Nephron (organoid): ENCODE measurements around the gene EGFLAM.

Experiments
- H3K27ac Mint-ChIP-seq, 3 experiments: 2 replicates each; pipeline ENCODE4 v1.8.0; 2020; ENCODE audit warnings: mixed read lengths in 3 of 3, mild to moderate bottlenecking in 2 of 3, moderate library complexity in 1 of 3
- H3K27me3 Mint-ChIP-seq: 2 replicates; pipeline ENCODE4 v1.8.0; 2021; ENCODE audit warnings: low read depth, mild to moderate bottlenecking, moderate library complexity, mixed read lengths
- H3K36me3 Mint-ChIP-seq: 2 replicates; pipeline ENCODE4 v1.8.0; 2020; ENCODE audit warnings: low read depth, mixed read lengths
- H3K4me1 Mint-ChIP-seq: 2 replicates; pipeline ENCODE4 v1.8.0; 2020; ENCODE audit warnings: mixed read lengths
- H3K4me3 Mint-ChIP-seq, 3 experiments: 2 replicates each; pipeline ENCODE4 v1.8.0; 2020; ENCODE audit warnings: mild to moderate bottlenecking in 3 of 3, mixed read lengths in 3 of 3, moderate library complexity in 2 of 3
- H3K9me3 Mint-ChIP-seq: 2 replicates; pipeline ENCODE4 v1.8.0; 2020; ENCODE audit warnings: mixed read lengths
- TF ChIP-seq, protein P1 (sequence below), 3 experiments: fragments of 200-600 bp; sonication (generic); IDR thresholded peaks; one replicate each; pipeline ENCODE4 v1.5.0; 2021; ENCODE audit warnings: antibody characterized with exemption in 3 of 3; ENCODE audit not compliant: unreplicated experiment in 3 of 3

EGFLAM gene

DNA sequence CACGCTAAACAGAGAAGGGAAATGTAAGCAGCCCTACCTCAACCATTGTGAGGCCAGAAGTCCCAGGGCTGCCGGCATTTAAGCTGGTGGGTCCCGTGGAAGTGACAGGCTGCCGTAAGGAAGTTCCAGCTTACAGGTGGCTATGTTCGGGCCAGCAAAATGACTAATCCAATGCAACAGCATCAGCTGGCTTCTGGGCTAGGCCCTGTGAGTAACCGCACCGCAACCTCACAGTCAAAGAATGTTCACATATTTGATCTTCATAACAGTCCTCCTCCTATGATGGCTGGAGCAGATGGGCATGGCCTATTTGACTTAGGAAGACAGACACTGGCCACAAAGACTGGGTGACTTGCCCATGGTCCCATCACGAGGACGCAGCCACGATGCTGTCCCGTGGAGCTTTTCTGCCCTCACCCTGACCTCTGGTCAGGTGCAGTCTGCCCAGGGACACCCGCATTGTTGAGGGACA, 209.9 kb downstream of the EGFLAM start:
- Mint-ChIP-seq H3K36me3 (no peaks in the 10 kb centered on the region), H3K4me1 (peaks cover 18% of the 10 kb centered on the region), H3K4me3 (peak overlapping the region in 1 of 3 experiments; percentile 70), H3K9me3 (no peaks in the 10 kb centered on the region), H3K27ac (peak overlapping the region in 1 of 3 experiments; percentile 97), H3K27me3 (no peaks in the 10 kb centered on the region)
- TF ChIP-seq, protein P1, sequence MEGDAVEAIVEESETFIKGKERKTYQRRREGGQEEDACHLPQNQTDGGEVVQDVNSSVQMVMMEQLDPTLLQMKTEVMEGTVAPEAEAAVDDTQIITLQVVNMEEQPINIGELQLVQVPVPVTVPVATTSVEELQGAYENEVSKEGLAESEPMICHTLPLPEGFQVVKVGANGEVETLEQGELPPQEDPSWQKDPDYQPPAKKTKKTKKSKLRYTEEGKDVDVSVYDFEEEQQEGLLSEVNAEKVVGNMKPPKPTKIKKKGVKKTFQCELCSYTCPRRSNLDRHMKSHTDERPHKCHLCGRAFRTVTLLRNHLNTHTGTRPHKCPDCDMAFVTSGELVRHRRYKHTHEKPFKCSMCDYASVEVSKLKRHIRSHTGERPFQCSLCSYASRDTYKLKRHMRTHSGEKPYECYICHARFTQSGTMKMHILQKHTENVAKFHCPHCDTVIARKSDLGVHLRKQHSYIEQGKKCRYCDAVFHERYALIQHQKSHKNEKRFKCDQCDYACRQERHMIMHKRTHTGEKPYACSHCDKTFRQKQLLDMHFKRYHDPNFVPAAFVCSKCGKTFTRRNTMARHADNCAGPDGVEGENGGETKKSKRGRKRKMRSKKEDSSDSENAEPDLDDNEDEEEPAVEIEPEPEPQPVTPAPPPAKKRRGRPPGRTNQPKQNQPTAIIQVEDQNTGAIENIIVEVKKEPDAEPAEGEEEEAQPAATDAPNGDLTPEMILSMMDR (IDR thresholded peaks at IDR 0.05; ENCODE audit: unreplicated experiment in 3 of 3), result no peak

DNA sequence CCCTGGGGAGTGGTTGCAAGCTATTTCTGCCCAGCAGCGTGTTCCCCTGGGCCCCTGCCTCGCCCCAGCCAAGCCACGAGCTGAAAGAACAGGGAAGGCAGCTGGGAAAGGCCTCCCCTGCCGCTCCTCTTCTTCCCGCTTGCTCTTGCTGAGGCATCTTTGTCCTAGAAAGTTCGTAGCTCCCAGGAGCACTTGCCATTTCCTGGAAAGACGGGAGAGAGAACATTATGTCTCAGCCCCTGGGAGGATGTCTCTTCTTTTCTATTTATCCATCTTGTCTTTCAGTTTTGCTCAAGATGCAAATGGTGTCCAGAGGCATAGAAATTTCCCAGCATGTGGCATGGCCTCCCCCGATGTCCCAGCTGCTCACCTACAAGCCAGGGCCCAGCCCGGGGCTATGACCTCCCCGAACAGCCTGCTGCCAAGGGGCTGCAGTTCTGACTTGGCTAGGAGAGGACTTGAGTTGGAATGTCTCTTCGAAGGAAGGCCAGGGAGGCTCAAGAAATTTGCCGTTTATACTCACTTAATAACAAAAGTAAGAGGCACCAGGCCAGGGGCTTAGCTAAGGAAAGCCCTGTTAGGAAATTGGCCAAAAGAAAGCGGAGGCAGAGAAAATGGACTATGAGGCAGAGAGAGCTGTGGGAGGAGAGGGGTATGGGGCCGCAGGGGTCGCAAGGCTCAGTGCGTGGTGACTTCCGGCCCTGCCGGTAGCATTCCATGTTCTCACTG, 210.8 kb downstream of the EGFLAM start:
- Mint-ChIP-seq H3K36me3 (no peaks in the 10 kb centered on the region), H3K4me1 (peaks cover 23% of the 10 kb centered on the region), H3K4me3 (peak overlapping the region in 2 of 3 experiments; percentile 31 to 33), H3K27me3 (no peaks in the 10 kb centered on the region), H3K27ac (peak overlapping the region in 1 of 3 experiments; percentile 97), H3K9me3 (no peaks in the 10 kb centered on the region)
- TF ChIP-seq, protein P1 (IDR thresholded peaks at IDR 0.05; ENCODE audit: unreplicated experiment in 3 of 3), result no peak

DNA sequence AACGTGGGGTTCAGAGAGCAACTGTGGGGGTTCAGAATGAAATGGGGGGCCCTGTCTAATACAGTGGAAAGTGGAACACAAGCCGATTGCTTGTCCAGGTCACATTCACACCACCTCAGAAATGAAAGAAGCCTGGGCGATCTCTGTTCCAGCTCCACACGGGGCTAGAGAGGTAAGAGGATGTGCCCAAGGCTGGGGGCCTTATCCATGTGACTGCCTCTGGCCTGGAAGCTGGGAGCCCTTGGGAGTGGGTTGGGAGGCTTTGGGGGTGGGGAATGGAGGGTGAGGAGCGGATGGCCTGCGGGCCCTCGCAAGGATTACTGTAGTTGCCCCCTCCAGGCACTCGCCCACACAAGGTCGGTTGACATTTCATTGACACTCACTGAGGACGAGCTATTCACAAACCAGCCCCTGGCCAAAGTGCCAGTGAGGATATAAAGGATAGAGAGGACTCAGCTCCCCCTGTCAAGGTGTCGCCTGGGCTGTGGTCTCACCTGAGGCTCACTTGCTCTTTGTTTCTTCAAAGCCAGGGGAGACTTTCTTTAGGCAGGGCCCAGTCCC, 211.4 kb downstream of the EGFLAM start:
- Mint-ChIP-seq H3K4me1 (peaks cover 25% of the 10 kb centered on the region), H3K36me3 (no peaks in the 10 kb centered on the region), H3K27me3 (no peaks in the 10 kb centered on the region), H3K9me3 (no peaks in the 10 kb centered on the region), H3K27ac (peak overlapping the region in 2 of 3 experiments; percentile 29 to 97), H3K4me3 (peak overlapping the region in 1 of 3 experiments; percentile 31)
- TF ChIP-seq, protein P1 (IDR thresholded peaks at IDR 0.05; ENCODE audit: unreplicated experiment in 3 of 3), result no peak

DNA sequence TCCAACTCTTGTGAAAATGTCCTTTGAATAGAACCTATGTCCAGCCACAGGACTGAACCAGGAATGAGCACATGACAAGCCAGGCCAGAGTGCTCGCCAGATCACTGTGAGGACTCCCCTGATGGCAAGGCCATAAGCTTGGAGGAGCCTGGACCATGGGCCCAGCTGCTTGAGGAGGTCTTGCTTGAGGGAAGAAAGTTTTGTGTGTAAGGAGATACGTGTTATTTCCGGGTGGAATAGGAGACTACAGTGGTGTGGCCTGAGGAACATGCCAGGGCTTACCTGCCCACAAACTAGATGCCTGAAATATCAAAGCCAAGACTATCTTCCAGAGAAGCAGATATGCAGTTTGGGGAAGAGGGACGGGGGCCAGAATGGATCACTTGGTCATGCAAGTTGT, 213.3 kb downstream of the EGFLAM start:
- no peaks in the 10 kb centered on the region for H3K36me3 Mint-ChIP-seq
- peak overlapping the region in 2 of 3 experiments; percentile 20 to 42 for H3K27ac Mint-ChIP-seq
- H3K4me3 Mint-ChIP-seq, result no peak overlapping the region
- H3K27me3 Mint-ChIP-seq, result no peaks in the 10 kb centered on the region
- TF ChIP-seq, protein P1 (IDR thresholded peaks at IDR 0.05; ENCODE audit: unreplicated experiment in 3 of 3), result no peak
- peaks cover 32% of the 10 kb centered on the region for H3K4me1 Mint-ChIP-seq
- no peaks in the 10 kb centered on the region for H3K9me3 Mint-ChIP-seq

DNA sequence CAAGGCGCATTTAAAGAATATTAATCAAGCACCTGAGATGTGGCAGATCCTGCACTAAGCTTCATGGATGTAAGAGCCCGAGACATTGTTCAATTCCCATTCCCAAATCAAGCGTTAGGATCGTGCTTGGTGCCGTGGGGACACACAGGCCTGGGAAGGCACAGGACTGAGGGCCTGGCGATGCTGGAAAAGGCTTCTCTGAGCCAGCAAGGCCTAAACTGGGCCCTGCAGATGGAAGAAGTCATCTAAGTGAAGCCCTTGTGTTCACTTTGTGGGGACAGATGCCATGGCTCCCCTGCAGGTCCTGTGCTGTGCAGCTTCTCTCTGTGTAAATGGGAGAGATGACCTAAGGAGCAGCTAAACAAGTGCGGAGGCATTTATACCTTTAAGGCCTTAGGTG, 214.2 kb downstream of the EGFLAM start:
- Mint-ChIP-seq H3K4me3 (no peak overlapping the region), H3K4me1 (peaks cover 37% of the 10 kb centered on the region), H3K27me3 (no peaks in the 10 kb centered on the region), H3K27ac (peak overlapping the region in 1 of 3 experiments; percentile 42), H3K36me3 (no peaks in the 10 kb centered on the region), H3K9me3 (no peaks in the 10 kb centered on the region)
- TF ChIP-seq, protein P1 (IDR thresholded peaks at IDR 0.05; ENCODE audit: unreplicated experiment in 3 of 3), result no peak
